ENCODE results near the gene LGR5. TPM values are rescaled to one million over a fixed set of nuclear protein-coding genes. Genes with fewer than 3 reads are reported as not detected.

Gene LGR5
- total RNA-seq, 1 experiment from 2014 or later = 4.5 TPM

GRCh38 chr12:71452006-71452405, 12.4 kb downstream of the LGR5 start:
- TF ChIP-seq CTCF (conservative IDR thresholded peaks at IDR 0.05; ENCODE audit: low read depth, low read length) = no peak
- no peak for TF ChIP-seq EZH2 (IDR thresholded peaks at IDR 0.05; ENCODE audit: borderline replicate concordance, low read depth, low read length, poor library complexity, severe bottlenecking)
- no peak for DNase-seq (ENCODE audit: low spot score)
- no peaks in the 10 kb centered on the region for H3K27me3 ChIP-seq (replicated peaks; ENCODE audit: insufficient read depth, low read depth, low read length, poor library complexity)
- H3K36me3 ChIP-seq (ENCODE audit: insufficient read depth, low read length, poor library complexity, severe bottlenecking) = no peaks in the 10 kb centered on the region
- H3K27ac ChIP-seq (ENCODE audit: low read depth, low read length, poor library complexity, severe bottlenecking) = no peak overlapping the region
- H3K9me3 ChIP-seq (ENCODE audit: low read depth, low read length, poor library complexity, severe bottlenecking) = no peaks in the 10 kb centered on the region
- H3K4me1 ChIP-seq (ENCODE audit: insufficient read depth, low read length, poor library complexity, severe bottlenecking) = peaks cover 18% of the 10 kb centered on the region
- CTCF ChIA-PET = interaction anchor here (0.6 kb wide), 1 partner anchor 20 kb away, joined by 3 read pairs; no protein-coding TSS in a partner anchor
- intact Hi-C loops (cut with micrococcal nuclease; ENCODE audit: unreplicated experiment) = no loop called here
- no peak overlapping the region for H3K4me3 ChIP-seq (ENCODE audit: low read depth, low read length, poor library complexity, severe bottlenecking)
- POLR2A ChIA-PET (ENCODE audit: low non-redundant PET) = no interaction called here
- BruUV-seq (replicated peaks) = no TSS peak

- ChIA-PET POLR2A (ENCODE audit: low non-redundant PET) (no interaction called here), CTCF (no interaction called here)
- no peaks in the 10 kb centered on the region for H3K9me3 ChIP-seq (ENCODE audit: low read depth, low read length, poor library complexity, severe bottlenecking)
- H3K4me3 ChIP-seq (ENCODE audit: low read depth, low read length, poor library complexity, severe bottlenecking) = no peak overlapping the region
- peaks cover 19% of the 10 kb centered on the region for H3K4me1 ChIP-seq (ENCODE audit: insufficient read depth, low read length, poor library complexity, severe bottlenecking)
- no peak for TF ChIP-seq EZH2 (IDR thresholded peaks at IDR 0.05; ENCODE audit: borderline replicate concordance, low read depth, low read length, poor library complexity, severe bottlenecking)
- TF ChIP-seq CTCF (conservative IDR thresholded peaks at IDR 0.05; ENCODE audit: low read depth, low read length) = no peak
- H3K27me3 ChIP-seq (replicated peaks; ENCODE audit: insufficient read depth, low read depth, low read length, poor library complexity) = no peaks in the 10 kb centered on the region
- H3K36me3 ChIP-seq (ENCODE audit: insufficient read depth, low read length, poor library complexity, severe bottlenecking) = no peaks in the 10 kb centered on the region
- DNase-seq (ENCODE audit: low spot score) = no peak
- no peak overlapping the region for H3K27ac ChIP-seq (ENCODE audit: low read depth, low read length, poor library complexity, severe bottlenecking)
- BruUV-seq (replicated peaks) = no TSS peak
- intact Hi-C loops (cut with micrococcal nuclease; ENCODE audit: unreplicated experiment) = no loop called here
These were observed 15.6 kb downstream of the LGR5 start for GRCh38 chr12:71455028-71455737.

GRCh38 chr12:71456316-71456715, 16.7 kb downstream of the LGR5 start:
- Histone ChIP-seq H3K27ac (ENCODE audit: low read depth, low read length, poor library complexity, severe bottlenecking) (no peak overlapping the region), H3K9me3 (ENCODE audit: low read depth, low read length, poor library complexity, severe bottlenecking) (no peaks in the 10 kb centered on the region), H3K4me3 (ENCODE audit: low read depth, low read length, poor library complexity, severe bottlenecking) (no peak overlapping the region), H3K27me3 (replicated peaks; ENCODE audit: insufficient read depth, low read depth, low read length, poor library complexity) (no peaks in the 10 kb centered on the region), H3K36me3 (ENCODE audit: insufficient read depth, low read length, poor library complexity, severe bottlenecking) (no peaks in the 10 kb centered on the region), H3K4me1 (ENCODE audit: insufficient read depth, low read length, poor library complexity, severe bottlenecking) (peaks cover 19% of the 10 kb centered on the region)
- intact Hi-C loops (cut with micrococcal nuclease; ENCODE audit: unreplicated experiment) = no loop called here
- CTCF ChIA-PET = no interaction called here
- DNase-seq (ENCODE audit: low spot score) = peak; percentile 21
- no TSS peak for BruUV-seq (replicated peaks)
- TF ChIP-seq CTCF (conservative IDR thresholded peaks at IDR 0.05; ENCODE audit: low read depth, low read length) (no peak), EZH2 (IDR thresholded peaks at IDR 0.05; ENCODE audit: borderline replicate concordance, low read depth, low read length, poor library complexity, severe bottlenecking) (no peak)
- POLR2A ChIA-PET (ENCODE audit: low non-redundant PET) = interaction anchor here (0.7 kb wide), 1 partner anchor 182 kb away, joined by 3 read pairs; no protein-coding TSS in a partner anchor

All from A673 (cell line).